ENCODE data around the gene BANP.
"Not testable (repeated sequence)": the region's sequence is repeated elsewhere in the genome, so short reads cannot be mapped to it uniquely, and the experiment has no call there.

The BANP gene

GRCh38 chr16:87933140-87933495, 18.1 kb upstream of the BANP start:
- TF ChIP-seq, protein P1, sequence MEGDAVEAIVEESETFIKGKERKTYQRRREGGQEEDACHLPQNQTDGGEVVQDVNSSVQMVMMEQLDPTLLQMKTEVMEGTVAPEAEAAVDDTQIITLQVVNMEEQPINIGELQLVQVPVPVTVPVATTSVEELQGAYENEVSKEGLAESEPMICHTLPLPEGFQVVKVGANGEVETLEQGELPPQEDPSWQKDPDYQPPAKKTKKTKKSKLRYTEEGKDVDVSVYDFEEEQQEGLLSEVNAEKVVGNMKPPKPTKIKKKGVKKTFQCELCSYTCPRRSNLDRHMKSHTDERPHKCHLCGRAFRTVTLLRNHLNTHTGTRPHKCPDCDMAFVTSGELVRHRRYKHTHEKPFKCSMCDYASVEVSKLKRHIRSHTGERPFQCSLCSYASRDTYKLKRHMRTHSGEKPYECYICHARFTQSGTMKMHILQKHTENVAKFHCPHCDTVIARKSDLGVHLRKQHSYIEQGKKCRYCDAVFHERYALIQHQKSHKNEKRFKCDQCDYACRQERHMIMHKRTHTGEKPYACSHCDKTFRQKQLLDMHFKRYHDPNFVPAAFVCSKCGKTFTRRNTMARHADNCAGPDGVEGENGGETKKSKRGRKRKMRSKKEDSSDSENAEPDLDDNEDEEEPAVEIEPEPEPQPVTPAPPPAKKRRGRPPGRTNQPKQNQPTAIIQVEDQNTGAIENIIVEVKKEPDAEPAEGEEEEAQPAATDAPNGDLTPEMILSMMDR (IDR thresholded peaks at IDR 0.05; ENCODE audit: low read depth, low read length), result no peak
- no peak for DNase-seq (ENCODE audit: extremely low read depth, low read depth)

DNA sequence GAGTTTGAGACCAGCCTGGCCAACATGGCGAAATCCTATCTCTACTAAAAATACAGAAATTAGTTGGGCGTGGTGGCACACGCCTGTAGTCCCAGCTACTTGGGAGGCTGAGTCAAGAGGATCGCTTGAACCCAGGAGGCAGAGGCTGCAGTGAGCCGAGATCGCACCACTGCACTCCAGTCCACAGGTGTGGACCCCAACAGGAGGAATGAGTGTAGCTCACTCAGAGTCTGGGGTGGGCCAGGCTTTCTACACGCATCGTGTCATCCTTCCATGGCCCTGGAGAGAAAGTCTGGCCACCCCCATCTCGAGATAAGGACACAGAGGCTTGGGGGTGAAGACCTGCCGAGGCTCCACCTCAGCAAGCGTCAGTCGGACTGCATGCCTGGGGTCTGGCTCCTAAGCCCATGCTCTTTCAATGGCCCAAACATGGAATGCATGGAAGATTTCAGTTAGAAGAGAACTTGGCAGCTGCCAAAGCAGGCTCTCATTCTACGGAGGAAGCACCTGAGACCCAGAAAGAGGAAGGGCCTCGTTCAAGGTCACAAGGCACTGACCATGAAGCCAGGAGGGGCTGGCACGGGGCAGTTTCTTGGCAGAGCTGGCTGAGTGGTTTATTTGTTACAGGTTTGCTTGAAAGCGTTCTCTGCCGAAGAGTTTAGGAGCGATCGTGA, 16.3 kb upstream of the BANP start:
- not testable (repeated sequence) for DNase-seq (ENCODE audit: extremely low read depth, low read depth)

DNA sequence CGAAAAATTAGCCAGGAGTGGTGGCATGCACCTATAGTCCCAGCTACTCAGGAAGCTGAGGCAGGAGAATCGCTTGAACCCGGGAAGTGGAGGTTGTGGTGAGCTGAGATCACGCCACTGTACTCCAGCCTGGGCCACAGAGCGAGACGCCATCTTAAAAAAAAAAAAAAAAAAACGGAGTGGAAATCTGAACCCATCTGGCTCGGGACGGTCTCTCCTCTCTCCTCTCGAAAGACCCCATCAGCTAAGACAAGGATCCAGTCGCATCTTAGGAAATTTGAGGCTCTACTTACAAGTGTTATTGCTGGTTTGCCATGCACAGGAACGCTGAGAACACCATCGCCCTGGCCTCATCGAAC, 15.2 kb upstream of the BANP start:
- DNase-seq (ENCODE audit: extremely low read depth, low read depth), result not testable (repeated sequence)

- TF ChIP-seq, protein P1 (IDR thresholded peaks at IDR 0.05; ENCODE audit: low read depth, low read length), result no peak
- DNase-seq (ENCODE audit: extremely low read depth, low read depth), result no peak
Observed at GRCh38 chr16:87936375-87937230, 14.6 kb upstream of the BANP start, which contains the start of gene CA5A. CA5A (minus strand) TSS chr16:87936529; CDS start chr16:87936450, 79 bp downstream.

- not testable (repeated sequence) for DNase-seq (ENCODE audit: extremely low read depth, low read depth)
Observed at GRCh38 chr16:87937231-87937542, 14.0 kb upstream of the BANP start.

GRCh38 chr16:87938412-87938949, 12.8 kb upstream of the BANP start:
- no peak for DNase-seq (ENCODE audit: extremely low read depth, low read depth)
- TF ChIP-seq, protein P1 (IDR thresholded peaks at IDR 0.05; ENCODE audit: low read depth, low read length), result no peak

- no peak for DNase-seq (ENCODE audit: extremely low read depth, low read depth)
- TF ChIP-seq, protein P1 (IDR thresholded peaks at IDR 0.05; ENCODE audit: low read depth, low read length), result no peak
Observed at GRCh38 chr16:87939562-87940423, 11.4 kb upstream of the BANP start.

- DNase-seq (ENCODE audit: extremely low read depth, low read depth), result no peak
- TF ChIP-seq, protein P1 (IDR thresholded peaks at IDR 0.05; ENCODE audit: low read depth, low read length), result no peak
Observed at GRCh38 chr16:87942680-87943079, 8.6 kb upstream of the BANP start.

Data from AG09319 (cell line).